Thoracic aorta (tissue), 2 donors: ENCODE results near the gene EXOC3L4. TPM values are rescaled to one million over a fixed set of nuclear protein-coding genes. Genes with fewer than 3 reads are reported as not detected.

Experiments used
- ATAC-seq: fragments of 150-250 bp; one replicate; pipeline ENCODE4 v1.8.0; 2017; ENCODE audit warnings: low read depth; ENCODE audit not compliant: insufficient number of reproducible peaks, low FRiP score
- DNase-seq: peaks from one replicate; pipeline ENCODE4 v3.0.0-alpha.2; 2020; ENCODE audit warnings: low spot score
- H3K27ac ChIP-seq, 2 donors: fragments of 200-600 bp; sonication (generic); 1 replicate in 1 of 2; 2 replicates in 1 of 2; pipeline ENCODE4 v1.5.1; 2016; ENCODE audit warnings: mild to moderate bottlenecking in 2 of 2, moderate library complexity in 2 of 2
- H3K27me3 ChIP-seq: fragments of 200-600 bp; sonication (generic); replicated peaks from 2 replicates; pipeline ENCODE4 v1.6.0; 2016; ENCODE audit warnings: mild to moderate bottlenecking; ENCODE audit not compliant: insufficient read depth
- H3K36me3 ChIP-seq: fragments of 200-600 bp; sonication (generic); one replicate; pipeline ENCODE4 v1.5.1; 2016
- H3K4me1 ChIP-seq, 2 donors: fragments of 200-600 bp; sonication (generic); 1 replicate in 1 of 2; 2 replicates in 1 of 2; pipeline versions ENCODE4 v1.5.1 to v1.6.0; 2016; ENCODE audit warnings: low read depth in 2 of 2, mild to moderate bottlenecking in 1 of 2; ENCODE audit not compliant: control insufficient read depth in 1 of 2
- H3K4me3 ChIP-seq: fragments of 200-600 bp; sonication (generic); 2 replicates; pipeline ENCODE4 v1.5.1; 2016; ENCODE audit warnings: mild to moderate bottlenecking
- H3K9me3 ChIP-seq: fragments of 200-600 bp; sonication (generic); 2 replicates; pipeline ENCODE4 v1.5.1; 2016
- total RNA-seq, 2 donors: library from RNA; depleted of rRNA; stranded (reverse); fragments of >200 nt; gene quantifications; one replicate each; pipeline versions ENCODE4 v1.1.0 to v1.2.3, GENCODE V29; 2016
- TF ChIP-seq, protein P1 (sequence below): fragments of 200-600 bp; sonication (generic); IDR thresholded peaks from one replicate; pipeline ENCODE4 v1.5.1; 2019; ENCODE audit warnings: antibody characterized with exemption

EXOC3L4 gene
- total RNA-seq, 2 donors from 2014 or later = not detected

GRCh38 chr14:103127861-103128598 lies 33.5 kb downstream of the EXOC3L4 start:
- Histone ChIP-seq H3K4me3 (no peak overlapping the region), H3K27me3 (no peaks in the 10 kb centered on the region), H3K4me1 (peaks cover 0 to 27% of the 10 kb centered on the region in 2 donors), H3K9me3 (no peaks in the 10 kb centered on the region), H3K36me3 (no peaks in the 10 kb centered on the region), H3K27ac (no peak overlapping the region)
- TF ChIP-seq, protein P1, sequence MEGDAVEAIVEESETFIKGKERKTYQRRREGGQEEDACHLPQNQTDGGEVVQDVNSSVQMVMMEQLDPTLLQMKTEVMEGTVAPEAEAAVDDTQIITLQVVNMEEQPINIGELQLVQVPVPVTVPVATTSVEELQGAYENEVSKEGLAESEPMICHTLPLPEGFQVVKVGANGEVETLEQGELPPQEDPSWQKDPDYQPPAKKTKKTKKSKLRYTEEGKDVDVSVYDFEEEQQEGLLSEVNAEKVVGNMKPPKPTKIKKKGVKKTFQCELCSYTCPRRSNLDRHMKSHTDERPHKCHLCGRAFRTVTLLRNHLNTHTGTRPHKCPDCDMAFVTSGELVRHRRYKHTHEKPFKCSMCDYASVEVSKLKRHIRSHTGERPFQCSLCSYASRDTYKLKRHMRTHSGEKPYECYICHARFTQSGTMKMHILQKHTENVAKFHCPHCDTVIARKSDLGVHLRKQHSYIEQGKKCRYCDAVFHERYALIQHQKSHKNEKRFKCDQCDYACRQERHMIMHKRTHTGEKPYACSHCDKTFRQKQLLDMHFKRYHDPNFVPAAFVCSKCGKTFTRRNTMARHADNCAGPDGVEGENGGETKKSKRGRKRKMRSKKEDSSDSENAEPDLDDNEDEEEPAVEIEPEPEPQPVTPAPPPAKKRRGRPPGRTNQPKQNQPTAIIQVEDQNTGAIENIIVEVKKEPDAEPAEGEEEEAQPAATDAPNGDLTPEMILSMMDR = no peak
- no peak for ATAC-seq
- DNase-seq = no peak

DNA sequence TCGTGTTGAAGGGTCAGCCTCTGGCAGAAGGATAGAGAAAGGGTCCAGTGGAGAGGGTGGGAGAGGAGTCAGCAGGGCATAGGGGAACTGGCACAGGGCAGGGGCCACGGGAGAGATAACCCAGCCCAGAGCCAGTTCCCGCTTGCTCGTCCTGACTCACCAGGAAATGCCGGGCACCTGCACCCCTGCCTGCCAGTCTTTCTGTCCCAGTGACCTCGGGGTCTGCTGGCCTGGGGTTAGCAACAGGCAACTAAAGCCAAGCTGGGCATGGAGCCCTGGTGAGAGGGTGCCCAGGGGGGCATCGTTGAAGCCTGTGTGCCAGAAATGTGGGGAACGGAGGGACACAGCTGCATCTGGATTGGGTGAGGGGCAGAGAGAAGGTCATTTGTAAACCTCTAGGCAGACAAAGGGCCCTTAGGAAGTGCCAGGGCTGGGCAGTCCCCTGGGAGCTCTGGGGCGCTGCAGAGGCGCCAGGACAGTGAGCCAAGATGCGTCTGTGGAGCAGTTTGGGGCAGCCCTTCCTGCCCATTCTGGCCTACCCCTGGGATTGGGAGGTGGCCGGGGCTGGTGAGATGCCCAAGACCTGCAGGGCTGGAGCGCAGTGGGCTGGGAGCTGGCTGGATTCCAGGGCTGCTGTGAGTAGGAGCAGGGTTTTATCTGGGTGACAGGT lies 34.2 kb downstream of the EXOC3L4 start:
- Histone ChIP-seq H3K4me1 (peaks cover 0 to 23% of the 10 kb centered on the region in 2 donors), H3K9me3 (no peaks in the 10 kb centered on the region), H3K4me3 (no peak overlapping the region), H3K36me3 (no peaks in the 10 kb centered on the region), H3K27me3 (no peaks in the 10 kb centered on the region), H3K27ac (no peak overlapping the region)
- DNase-seq = no peak
- TF ChIP-seq, protein P1 = no peak
- ATAC-seq = no peak

DNA sequence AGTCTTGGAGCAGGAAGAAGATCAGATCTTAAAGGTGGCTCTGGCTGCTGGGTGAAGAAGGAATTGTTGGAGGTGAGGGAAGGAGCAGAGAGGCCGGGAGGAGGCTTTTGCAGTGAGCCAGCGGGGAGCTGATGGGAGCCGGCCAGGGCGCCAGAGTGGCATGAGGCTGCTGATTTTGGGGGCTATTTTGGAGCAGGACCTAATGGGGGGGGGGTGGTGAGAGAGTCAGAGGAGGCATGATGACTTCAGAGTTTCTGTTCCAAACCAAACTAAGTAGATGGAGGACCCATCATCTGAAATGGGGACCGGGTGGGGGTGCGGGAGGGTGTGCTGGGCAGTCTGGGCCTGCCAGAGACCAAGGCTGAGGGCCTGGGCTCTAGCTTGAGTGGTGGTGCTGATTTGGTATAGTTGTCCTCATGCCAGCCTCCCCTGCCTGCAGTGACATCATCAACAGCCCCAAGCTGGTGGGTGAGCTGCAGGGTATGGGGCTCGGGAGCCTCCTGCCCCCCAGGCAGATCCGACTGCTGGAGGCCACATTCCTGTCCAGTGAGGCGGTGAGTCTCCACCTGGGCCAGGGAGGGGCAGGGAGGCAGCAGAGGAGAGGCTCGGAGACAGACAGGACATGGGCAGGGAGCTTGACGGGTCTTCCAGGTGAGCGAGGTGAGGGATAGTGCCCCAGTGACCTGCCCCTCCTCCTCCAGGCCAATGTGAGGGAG lies 34.9 kb downstream of the EXOC3L4 start:
- no peak overlapping the region for H3K27ac ChIP-seq
- no peak for DNase-seq
- H3K27me3 ChIP-seq = no peaks in the 10 kb centered on the region
- no peaks in the 10 kb centered on the region for H3K36me3 ChIP-seq
- H3K9me3 ChIP-seq = no peaks in the 10 kb centered on the region
- no peak for ATAC-seq
- H3K4me1 ChIP-seq = peaks cover 0 to 16% of the 10 kb centered on the region in 2 donors
- H3K4me3 ChIP-seq = no peak overlapping the region
- TF ChIP-seq, protein P1 = no peak

GRCh38 chr14:103130017-103130764 lies 35.7 kb downstream of the EXOC3L4 start:
- ATAC-seq (no peak), DNase-seq (no peak)
- no peak overlapping the region for H3K27ac ChIP-seq
- H3K4me1 ChIP-seq = peaks cover 0 to 13% of the 10 kb centered on the region in 2 donors
- H3K4me3 ChIP-seq = no peak overlapping the region
- TF ChIP-seq, protein P1 = no peak
- no peaks in the 10 kb centered on the region for H3K36me3 ChIP-seq
- no peaks in the 10 kb centered on the region for H3K9me3 ChIP-seq
- H3K27me3 ChIP-seq = no peaks in the 10 kb centered on the region
